ENCODE measurements around the gene ZBTB46. TPM values are rescaled to one million over a fixed set of nuclear protein-coding genes. Genes with fewer than 3 reads are reported as not detected.

Gene ZBTB46
- total and polyA plus RNA-seq, 10 of the 15 experiments (the other 5 are each of a cell fraction or from before 2014, with no cell fraction given) = 0.15 to 0.92 (median 0.34) TPM

GRCh38 chr20:63823691-63824311, 7.3 kb downstream of the ZBTB46 start:
- no peak overlapping the region for H3K4me3 ChIP-seq
- H3K9ac ChIP-seq (ENCODE audit: control insufficient read depth, insufficient read depth, low read length) = no peak overlapping the region
- H3K4me2 ChIP-seq (ENCODE audit: control insufficient read depth, insufficient read depth) = no peak overlapping the region
- TF ChIP-seq LARP7 (IDR thresholded peaks at IDR 0.05) (no peak), CEBPZ (IDR thresholded peaks at IDR 0.05; ENCODE audit: low read depth, low read length) (no peak), ESRRA (IDR thresholded peaks at IDR 0.05; ENCODE audit: low read length) (no peak), IKZF1 (conservative IDR thresholded peaks at IDR 0.05) (no peak), CHD4 (IDR thresholded peaks at IDR 0.05) (no peak), HSF1 (IDR thresholded peaks at IDR 0.05; ENCODE audit: low read depth, low read length) (no peak), NFYB (IDR thresholded peaks at IDR 0.05; ENCODE audit: insufficient read depth, low read depth, low read length) (no peak), CREB1 (IDR thresholded peaks at IDR 0.05; ENCODE audit: low read depth) (no peak), RCOR1 (conservative IDR thresholded peaks at IDR 0.05; ENCODE audit: low read depth, low read length) (no peak), KLF5 (IDR thresholded peaks at IDR 0.05; ENCODE audit: partially characterized antibody) (no peak), BRCA1 (IDR thresholded peaks at IDR 0.05; ENCODE audit: low read depth, low read length) (no peak)
- H4K20me1 ChIP-seq (ENCODE audit: control insufficient read depth, insufficient read depth) = peaks cover 7% of the 10 kb centered on the region; the same call in 1 of the 2 replicates
- 0 out of 2 replicates have a peak, but pooled peaks cover 4% of the 10 kb centered on the region for H3K4me1 ChIP-seq (ENCODE audit: control insufficient read depth, insufficient read depth, low read length)
- FAIRE-seq (no peak), ATAC-seq (no peak), DNase-seq (ENCODE audit: low read depth, low spot score) (no peak)
- intact Hi-C loops (cut with micrococcal nuclease; ENCODE audit: unreplicated experiment) (no loop called here), in situ Hi-C loops (cut with MboI) (no loop called here)
- ChIA-PET SMC1A (ENCODE audit: uncharacterized antibody, unreplicated experiment) (no interaction called here), RAD21 (ENCODE audit: unreplicated experiment) (no interaction called here), CTCF (interaction anchor here (0.6 kb wide), 1 partner anchor 286 kb away, joined by 3 read pairs; no protein-coding TSS in a partner anchor), POLR2A (no interaction called here)
- H3K79me2 ChIP-seq (ENCODE audit: control insufficient read depth, insufficient read depth, low read length) = no peaks in the 10 kb centered on the region
- BruUV-seq (replicated peaks) = no TSS peak
- no peaks in the 10 kb centered on the region for H3K36me3 ChIP-seq (ENCODE audit: control insufficient read depth in 2 of 2, insufficient read depth in 2 of 2, low read length in 1 of 2)
- 33% methylated on average over 12 of the region's 12 CpGs for WGBS (ENCODE audit: insufficient coverage, insufficient replicate concordance, low lambda C conversion rate, missing lambda C conversion rate)
- no peaks in the 10 kb centered on the region for H3K9me3 ChIP-seq (replicated peaks; ENCODE audit: control insufficient read depth, insufficient read depth, low read length)
- H3K27ac ChIP-seq (ENCODE audit: control insufficient read depth, insufficient read depth) = no peak overlapping the region
- H2AFZ ChIP-seq (ENCODE audit: control insufficient read depth, low read depth, low read length) = no peak overlapping the region
- H3K27me3 ChIP-seq (replicated peaks in 1 of 2; ENCODE audit: control insufficient read depth in 2 of 2, insufficient read depth in 2 of 2, low read length in 1 of 2) = peaks cover 3 to 5% of the 10 kb centered on the region in 2 experiments; a peak in 2 of 4 replicates

All from GM12878 (cell line).